Coronary artery (tissue), 2 donors: ENCODE measurements around the gene MGLL.

Experiments
- DNase-seq: peaks from one replicate; pipeline ENCODE4 v3.0.0-alpha.2; 2017; ENCODE audit warnings: low spot score
- H3K27ac ChIP-seq, 2 donors: fragments of 200-600 bp; sonication (generic); one replicate each; pipeline ENCODE4 v1.5.1; 2016 to 2019
- H3K4me3 ChIP-seq: fragments of 200-600 bp; sonication (generic); 2 replicates; pipeline ENCODE4 v1.5.1; 2016; ENCODE audit warnings: mild to moderate bottlenecking, moderate library complexity
- TF ChIP-seq, protein P1 (sequence below): fragments of 200-600 bp; sonication (generic); IDR thresholded peaks from one replicate; pipeline ENCODE4 v1.5.1; 2019; ENCODE audit warnings: antibody characterized with exemption

Gene MGLL

DNA sequence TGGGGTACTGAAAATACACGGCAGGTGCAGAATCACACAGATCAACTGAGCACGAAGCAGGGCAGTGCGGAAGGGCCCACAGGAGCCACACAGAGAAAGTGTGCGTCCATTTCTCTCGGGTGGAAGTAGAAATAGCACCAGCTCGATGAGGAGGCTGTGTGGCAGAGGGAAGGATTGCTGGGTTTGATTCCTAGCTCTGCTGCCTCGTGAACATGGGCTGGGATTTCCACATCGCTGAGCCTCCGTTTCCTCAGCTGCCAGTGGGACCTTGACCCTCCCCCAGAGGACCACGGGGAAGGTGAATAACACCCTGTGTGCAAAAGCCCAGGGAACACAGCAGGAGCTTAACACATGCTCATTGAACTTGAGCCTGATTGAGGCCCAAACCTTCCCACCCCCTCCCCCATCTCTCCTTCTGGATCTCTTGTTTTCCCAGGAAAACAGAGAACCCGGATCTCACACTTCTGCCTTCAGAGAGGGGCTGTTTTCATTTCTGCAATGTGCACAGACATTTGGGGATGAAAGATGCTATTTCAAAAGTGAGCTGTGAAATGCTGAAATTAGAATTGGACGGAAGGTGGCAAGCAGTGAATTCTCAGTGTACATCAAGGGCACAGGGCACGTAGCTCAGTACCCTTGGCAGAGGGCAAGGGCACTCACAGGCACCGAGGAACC is 111.2 kb downstream of the MGLL start:
- TF ChIP-seq, protein P1, sequence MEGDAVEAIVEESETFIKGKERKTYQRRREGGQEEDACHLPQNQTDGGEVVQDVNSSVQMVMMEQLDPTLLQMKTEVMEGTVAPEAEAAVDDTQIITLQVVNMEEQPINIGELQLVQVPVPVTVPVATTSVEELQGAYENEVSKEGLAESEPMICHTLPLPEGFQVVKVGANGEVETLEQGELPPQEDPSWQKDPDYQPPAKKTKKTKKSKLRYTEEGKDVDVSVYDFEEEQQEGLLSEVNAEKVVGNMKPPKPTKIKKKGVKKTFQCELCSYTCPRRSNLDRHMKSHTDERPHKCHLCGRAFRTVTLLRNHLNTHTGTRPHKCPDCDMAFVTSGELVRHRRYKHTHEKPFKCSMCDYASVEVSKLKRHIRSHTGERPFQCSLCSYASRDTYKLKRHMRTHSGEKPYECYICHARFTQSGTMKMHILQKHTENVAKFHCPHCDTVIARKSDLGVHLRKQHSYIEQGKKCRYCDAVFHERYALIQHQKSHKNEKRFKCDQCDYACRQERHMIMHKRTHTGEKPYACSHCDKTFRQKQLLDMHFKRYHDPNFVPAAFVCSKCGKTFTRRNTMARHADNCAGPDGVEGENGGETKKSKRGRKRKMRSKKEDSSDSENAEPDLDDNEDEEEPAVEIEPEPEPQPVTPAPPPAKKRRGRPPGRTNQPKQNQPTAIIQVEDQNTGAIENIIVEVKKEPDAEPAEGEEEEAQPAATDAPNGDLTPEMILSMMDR: no peak
- H3K27ac ChIP-seq: no peak overlapping the region
- H3K4me3 ChIP-seq: no peak overlapping the region
- peak; percentile 66 for DNase-seq

DNA sequence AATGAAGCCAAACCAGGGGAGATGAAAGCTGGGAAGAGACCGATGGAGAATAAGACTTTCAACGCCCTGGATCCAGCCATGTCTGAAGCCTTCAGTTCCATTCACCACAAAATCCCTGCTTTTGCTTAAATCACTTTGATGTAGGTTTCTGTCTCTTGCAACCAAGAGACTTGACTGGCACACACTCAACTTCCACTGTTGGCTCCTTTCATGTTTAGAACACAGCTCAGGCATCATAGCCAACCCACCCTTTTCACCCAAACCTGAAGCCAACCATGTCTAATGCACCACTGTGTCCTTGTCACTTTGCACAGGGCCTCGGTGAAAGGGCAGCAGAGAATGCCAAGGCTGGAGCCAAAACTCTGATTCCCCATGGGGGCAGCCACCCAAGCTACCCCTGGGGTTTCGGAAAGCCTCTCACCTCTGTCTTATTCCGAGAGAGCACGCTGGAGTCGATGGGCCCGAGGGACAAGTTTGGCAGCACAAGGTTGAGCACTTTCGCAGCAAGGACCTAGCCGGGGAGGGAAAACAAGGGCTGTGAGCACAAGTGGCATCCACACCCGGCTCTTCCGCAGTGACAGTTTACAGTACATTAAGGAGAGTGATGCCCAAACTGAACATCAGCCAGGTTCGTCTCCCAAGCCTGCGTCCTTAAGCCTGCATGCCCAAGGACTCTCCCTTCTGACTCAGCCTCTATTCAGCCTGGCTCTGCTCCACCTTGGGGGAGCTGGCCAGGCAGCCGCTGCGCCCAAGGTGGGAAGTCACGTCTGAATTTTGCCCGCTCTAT is 112.0 kb downstream of the MGLL start:
- TF ChIP-seq, protein P1: no peak
- Histone ChIP-seq H3K4me3 (no peak overlapping the region), H3K27ac (no peak overlapping the region)
- peak; percentile 66 for DNase-seq

DNA sequence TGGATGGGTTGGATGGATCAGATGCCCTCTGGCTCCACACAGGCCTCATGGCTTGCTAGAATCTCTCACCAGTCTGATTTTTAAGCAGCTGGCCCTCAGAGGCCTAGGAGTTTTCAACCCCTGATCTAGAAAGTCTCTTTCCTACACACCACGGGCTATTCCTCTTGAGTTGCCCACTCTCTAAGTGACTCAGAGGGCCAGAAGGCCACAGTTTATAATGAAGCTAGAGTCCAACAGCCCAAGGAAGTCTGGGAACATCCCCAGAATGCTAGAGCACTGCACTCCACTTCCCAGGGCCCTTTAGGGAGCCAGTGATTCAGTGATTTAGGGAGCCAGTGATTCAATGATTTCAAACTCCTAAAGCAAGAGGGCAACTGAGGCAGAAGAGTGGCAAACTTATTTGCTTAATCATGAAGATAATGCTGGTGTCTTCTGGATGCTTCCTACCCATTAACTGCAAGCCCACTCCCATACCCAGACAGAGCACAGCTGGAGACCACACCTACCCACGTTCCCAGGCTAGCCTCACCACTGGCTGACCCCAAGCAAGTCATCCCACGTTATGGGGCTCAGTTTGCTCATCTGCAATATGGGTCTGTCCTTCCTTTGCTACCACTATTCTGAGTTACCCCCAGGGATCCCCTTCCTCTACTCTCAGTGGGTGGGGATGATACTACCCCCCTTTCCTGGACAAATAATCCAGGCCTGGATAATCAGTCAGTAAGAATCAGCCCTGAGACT is 112.8 kb downstream of the MGLL start:
- Histone ChIP-seq H3K27ac (peak overlapping the region; percentile 9 to 25), H3K4me3 (no peak overlapping the region)
- TF ChIP-seq, protein P1: no peak
- DNase-seq: peak; percentile 41

DNA sequence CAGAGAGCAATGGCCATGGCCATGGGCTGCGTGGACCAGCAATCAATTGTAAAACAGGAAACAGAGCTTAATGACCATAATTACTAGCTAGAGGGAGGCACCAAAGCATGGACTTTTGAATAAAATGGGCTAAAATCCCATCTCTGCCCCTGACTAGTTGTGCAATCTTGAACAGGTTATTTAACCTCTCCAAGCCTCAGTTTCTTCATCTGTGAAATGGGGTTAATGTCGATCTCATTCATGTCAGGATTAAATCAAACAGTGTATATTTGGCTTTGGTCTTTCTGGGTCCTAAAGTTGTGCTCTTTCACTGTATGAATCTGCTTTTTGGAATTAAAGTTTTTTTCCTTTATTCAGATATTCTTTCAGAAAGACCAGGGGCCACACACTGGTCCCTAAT is 113.5 kb downstream of the MGLL start:
- DNase-seq: peak; percentile 9
- TF ChIP-seq, protein P1: no peak
- H3K27ac ChIP-seq: peak overlapping the region; percentile 66 to 79
- no peak overlapping the region for H3K4me3 ChIP-seq

DNA sequence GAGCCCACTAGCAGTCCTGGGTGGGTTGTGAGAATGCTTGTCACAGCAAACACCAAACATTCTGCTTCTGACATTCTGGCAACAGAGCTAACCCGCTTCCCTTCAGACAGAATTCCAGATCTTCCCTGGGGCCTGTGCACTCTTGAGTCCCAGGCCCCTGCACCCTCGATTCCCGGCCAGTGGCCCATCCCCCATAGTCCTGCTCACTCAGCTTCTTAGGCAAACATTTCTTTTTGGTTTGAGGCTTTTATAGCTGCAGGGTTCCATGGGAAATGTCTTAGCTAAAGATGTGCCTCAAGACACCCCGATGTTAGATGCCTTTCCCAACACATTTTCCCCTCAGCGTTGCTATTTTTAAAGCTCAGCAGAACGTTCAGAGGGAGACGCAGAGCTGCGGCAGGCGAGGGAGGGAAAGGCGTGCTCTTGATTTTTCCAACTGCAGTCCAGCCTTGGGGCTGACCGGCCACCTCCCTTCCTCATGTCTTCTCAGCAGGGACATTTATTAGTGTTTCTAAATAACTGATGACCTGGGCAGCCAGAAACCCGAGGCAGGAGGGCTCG is 114.4 kb downstream of the MGLL start:
- Histone ChIP-seq H3K27ac (peak overlapping the region; percentile 66 to 79), H3K4me3 (no peak overlapping the region)
- peak; percentile 71 for DNase-seq

DNA sequence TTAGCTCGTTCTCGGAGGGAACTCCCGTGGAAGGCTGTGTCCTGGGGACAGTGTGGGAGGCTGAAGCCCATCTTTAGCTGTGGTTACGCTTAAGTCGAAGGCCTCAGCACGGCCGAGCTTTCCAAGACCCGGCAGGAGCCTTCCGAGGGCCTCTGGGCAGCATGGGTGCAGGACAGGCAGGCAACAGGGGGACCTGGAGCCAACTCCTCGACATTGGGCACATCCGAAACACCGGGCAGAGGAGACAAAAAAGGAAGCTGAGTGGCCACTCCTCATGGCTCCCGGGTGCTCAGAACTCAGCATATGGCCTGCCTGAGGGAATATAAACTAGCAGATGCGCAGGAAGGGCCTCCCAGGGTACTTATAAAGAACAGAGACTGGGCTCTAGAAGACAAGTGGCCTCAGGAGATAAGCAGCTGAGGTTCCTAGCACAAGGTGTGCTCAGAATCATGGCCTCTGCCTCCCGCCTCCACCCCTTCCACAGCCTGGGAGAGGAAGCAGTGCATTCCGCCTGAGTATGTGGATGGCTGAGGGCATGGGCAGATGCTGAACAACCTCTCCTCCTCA is 115.4 kb downstream of the MGLL start:
- Histone ChIP-seq H3K27ac (peak overlapping the region; percentile 66 to 79), H3K4me3 (no peak overlapping the region)
- TF ChIP-seq, protein P1: no peak
- peak; percentile 69 for DNase-seq

More for the DNA sequence above, 114.4 kb downstream of the MGLL start:
- TF ChIP-seq, protein P1: no peak
